K562 (cell line): ENCODE data around the gene MED20. TPM values are rescaled to one million over a fixed set of nuclear protein-coding genes. Genes with fewer than 3 reads are reported as not detected.

Experiments
- BHLHE40 ChIP-seq: IDR thresholded peaks from 2 replicates; pipeline ENCODE4 v1.6.1; 2011; ENCODE audit warnings: low read length, improper control_type of control experiment
- BRD9 ChIP-seq: fragments of 450-650 bp; IDR thresholded peaks from 2 replicates; pipeline ENCODE4 v1.6.1; 2018; ENCODE audit warnings: low read depth; ENCODE audit not compliant: partially characterized antibody
- CUX1 ChIP-seq: fragments of 200-800 bp; sonication (Bioruptor generic); IDR thresholded peaks from 2 replicates; pipeline ENCODE4 v1.6.1; 2016; ENCODE audit warnings: missing genetic modification characterization, missing compliant biosample characterization
- DDX20 ChIP-seq: fragments of 450-650 bp; IDR thresholded peaks from 2 replicates; pipeline ENCODE4 v1.6.1; 2016; ENCODE audit warnings: missing genetic modification characterization, low read depth, mild to moderate bottlenecking, missing compliant biosample characterization, moderate library complexity
- GATAD2B ChIP-seq: fragments of 450-650 bp; IDR thresholded peaks from 2 replicates; pipeline ENCODE4 v1.6.1; 2017; ENCODE audit warnings: mild to moderate bottlenecking, borderline replicate concordance
- GTF2E2 ChIP-seq: fragments of 200-800 bp; sonication (Bioruptor generic); IDR thresholded peaks from 2 replicates; pipeline ENCODE4 v1.6.1; 2016; ENCODE audit warnings: missing genetic modification characterization, missing compliant biosample characterization
- GTF2F1 ChIP-seq: IDR thresholded peaks from 2 replicates; pipeline ENCODE4 v1.6.1; 2011; ENCODE audit warnings: low read depth, low read length, improper control_type of control experiment
- MEF2D ChIP-seq: conservative IDR thresholded peaks from 2 replicates; pipeline ENCODE4 v1.6.1; 2016; ENCODE audit warnings: low read depth, missing genetic modification characterization, missing compliant biosample characterization
- NCOR1 ChIP-seq: fragments of 450-650 bp; IDR thresholded peaks from 2 replicates; pipeline ENCODE4 v1.6.1; 2016; ENCODE audit warnings: mild to moderate bottlenecking, moderate library complexity
- RFX5 ChIP-seq: IDR thresholded peaks from 2 replicates; pipeline ENCODE4 v1.6.1; 2011; ENCODE audit warnings: low read depth, mild to moderate bottlenecking, improper control_type of control experiment, low read length
- SRSF3 ChIP-seq: fragments of 200-400 bp; formaldehyde crosslinking; IDR thresholded peaks from 2 replicates; pipeline ENCODE4 v1.6.1; 2016; ENCODE audit warnings: mild to moderate bottlenecking, low read length, moderate library complexity; ENCODE audit not compliant: insufficient read depth
- ZBTB43 ChIP-seq: sonication (generic); formaldehyde crosslinking; IDR thresholded peaks from 2 replicates; pipeline ENCODE4 v1.8.0; 2023; ENCODE audit warnings: mild to moderate bottlenecking, missing genetic modification reagents
- ZKSCAN3 ChIP-seq: fragments of 250-450 bp; sonication (Bioruptor Pico); IDR thresholded peaks from 2 replicates; pipeline ENCODE4 v1.4.0; 2020
- ZNF232 ChIP-seq: sonication (generic); formaldehyde crosslinking; IDR thresholded peaks from 2 replicates; pipeline ENCODE4 v1.8.0; 2022; ENCODE audit warnings: mild to moderate bottlenecking, missing genetic modification reagents
- ZNF384 ChIP-seq: IDR thresholded peaks from 2 replicates; pipeline ENCODE4 v1.6.1; 2012; ENCODE audit warnings: low read depth, low read length, improper control_type of control experiment
- ZNF449 ChIP-seq: fragments of 250-450 bp; sonication (Bioruptor Pico); IDR thresholded peaks from 2 replicates; pipeline ENCODE4 v1.8.0; 2022; ENCODE audit warnings: moderate library complexity, mild to moderate bottlenecking, inconsistent platforms
- ZNF740 ChIP-seq, 3 experiments: fragments of 200-800 bp in 1 of 3; sonication (Bioruptor generic) in 1 of 3; sonication (generic) in 1 of 3; formaldehyde crosslinking in 1 of 3; IDR thresholded peaks; 2 replicates each; pipeline versions ENCODE4 v1.6.1 to v1.8.0; 2016 to 2022; ENCODE audit warnings: mild to moderate bottlenecking in 2 of 3, missing compliant biosample characterization in 2 of 3, missing genetic modification characterization in 2 of 3, missing genetic modification reagents in 1 of 3
- polyA plus RNA-seq, 8 experiments: library from polyadenylated mRNA; depleted of rRNA in 4 of 8; stranded (reverse) in 5 of 8; unstranded in 3 of 8; fragments of >200 nt; fragmentation: Nextera tagmentation in 2 of 8; fragmentation: Illumina TruSeq in 1 of 8; extraction: Ambion mirVana in 2 of 8; extraction: Trizol in 1 of 8; gene quantifications; 2 replicates each; pipeline versions ENCODE4 v1.2.1 to v1.2.3, GENCODE V29; 2011 to 2014; ENCODE audit warnings: inconsistent platforms in 1 of 8, missing spikeins in 1 of 8
- total RNA-seq, 7 experiments: library from RNA; depleted of rRNA in 6 of 7; stranded (reverse); fragments of >200 nt in 6 of 7; fragmentation: Illumina TruSeq in 2 of 7; extraction: Trizol in 2 of 7; gene quantifications; 2 replicates each; pipeline versions ENCODE4 v1.2.1 to v1.2.3, GENCODE V29; 2011 to 2021; ENCODE audit warnings: low replicate concordance in 1 of 7

The MED20 gene
- total and polyA plus RNA-seq, 9 of the 15 experiments (the other 6 are each of a cell fraction or from before 2014, with no cell fraction given), result 27.3 to 80.9 (median 46.0) TPM

GRCh38 chr6:41942067-41942851 lies 21.3 kb upstream of the MED20 start (continued):
- TF ChIP-seq BHLHE40, result no peak
- no peak; the same call in 1 of the 2 replicates for TF ChIP-seq MEF2D (tag)
- TF ChIP-seq ZNF740 (CRISPR knock-in tag; IDR thresholded peaks at IDR 0.05), result no peak
- TF ChIP-seq ZNF740 (tag; IDR thresholded peaks at IDR 0.05), result no peak
- no peak for TF ChIP-seq DDX20 (tag)
- no peak for TF ChIP-seq GTF2F1
- TF ChIP-seq BRD9, result no peak
- TF ChIP-seq ZNF449, result no peak
- TF ChIP-seq ZNF232 (CRISPR knock-in tag), result no peak
- TF ChIP-seq NCOR1, result no peak
- no peak for TF ChIP-seq SRSF3
- no peak for TF ChIP-seq ZNF384
- TF ChIP-seq ZKSCAN3, result no peak
- TF ChIP-seq RFX5, result no peak
- TF ChIP-seq CUX1 (CRISPR knock-in tag), result no peak
- no peak for TF ChIP-seq GTF2E2 (tag)
- TF ChIP-seq ZBTB43 (CRISPR knock-in tag), result no peak
- no peak for TF ChIP-seq GATAD2B
